NCI-H524 treated with DMSO at 0.1 percent for 48 hours (cell line): ENCODE data around the gene SLC25A12.
"Not testable (repeated sequence)": the region's sequence is repeated elsewhere in the genome, so short reads cannot be mapped to it uniquely, and the experiment has no call there.

Experiments
- DNase-seq: peaks from one replicate; lab custom pipeline; 2025; lab: John Stamatoyannopoulos, UW

Gene SLC25A12

DNA sequence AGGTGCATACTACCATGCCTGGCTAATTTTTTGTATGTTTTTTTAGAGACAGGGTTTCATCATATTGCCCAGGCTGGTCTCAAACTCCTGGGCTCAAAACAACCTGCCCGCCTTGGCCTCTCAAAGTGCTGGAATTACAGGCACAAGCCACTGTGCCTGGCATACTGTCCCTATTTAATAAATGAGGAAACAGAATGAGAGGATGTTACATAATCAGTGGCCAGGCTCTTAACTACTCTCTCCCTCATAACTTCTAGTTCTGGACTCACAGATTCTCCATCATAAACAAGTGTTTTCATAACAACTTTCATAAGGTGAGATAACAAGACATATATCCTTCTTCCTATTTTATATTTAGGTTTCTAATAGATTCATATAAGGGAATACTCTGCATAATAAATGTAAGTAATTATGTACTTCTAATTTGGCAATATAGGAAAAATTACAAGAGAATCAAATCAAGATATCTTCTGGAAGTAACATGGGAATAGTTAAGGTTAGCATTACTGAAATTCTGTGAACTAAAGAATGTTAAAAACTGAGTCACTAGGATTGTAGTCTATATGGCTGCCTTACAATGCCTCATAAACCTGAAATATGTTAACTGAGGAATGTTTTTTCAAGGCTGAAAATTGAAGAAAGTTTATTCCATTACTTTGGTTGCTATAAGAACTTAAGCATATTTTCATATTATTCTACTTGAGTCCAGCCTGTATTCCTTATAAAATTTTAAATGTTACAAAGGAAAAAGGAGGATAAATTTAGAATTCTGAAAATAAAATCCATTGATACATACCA is 71.3 kb downstream of the SLC25A12 start:
- DNase-seq, result no peak

DNA sequence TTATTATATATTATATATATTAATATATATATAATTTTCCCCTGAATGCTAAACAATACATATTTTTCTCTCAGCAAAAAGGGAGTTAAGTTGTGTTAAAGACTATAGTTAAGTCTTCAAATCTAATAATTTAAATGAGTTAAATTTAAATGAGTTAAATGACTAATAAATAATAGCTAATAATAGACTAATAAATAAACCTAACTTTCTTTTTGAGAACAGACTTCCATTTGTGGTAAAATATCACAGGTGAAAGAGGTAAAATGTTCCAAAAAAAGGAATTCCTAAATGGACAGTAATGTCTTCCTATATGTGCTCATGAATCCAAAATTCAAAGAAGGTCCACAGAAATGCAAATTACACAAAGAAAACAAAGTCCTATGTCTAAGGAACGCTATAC is 74.6 kb downstream of the SLC25A12 start:
- DNase-seq, result no peak

GRCh38 chr2:171814883-171815282 is 79.2 kb downstream of the SLC25A12 start:
- DNase-seq, result peak; percentile 94

DNA sequence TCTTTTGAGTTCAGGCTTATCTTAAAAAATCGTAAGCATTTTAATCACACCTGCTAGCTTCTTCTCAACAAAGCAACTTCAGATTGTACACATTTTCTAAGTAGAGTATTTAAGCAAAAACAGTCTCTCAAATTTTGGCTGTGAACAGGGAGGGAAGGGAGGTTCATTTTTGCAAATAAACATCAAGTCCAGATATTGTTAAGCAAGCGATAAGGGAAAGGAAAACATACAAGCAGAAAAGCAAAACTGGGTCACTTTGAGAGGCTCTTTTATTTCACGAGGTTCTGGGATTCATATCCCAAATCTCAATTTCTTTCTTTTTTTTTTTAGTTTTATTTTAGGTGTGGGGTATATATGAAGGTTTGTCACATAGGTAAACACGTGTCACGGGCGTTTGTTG is 79.9 kb downstream of the SLC25A12 start:
- DNase-seq, result no peak

DNA sequence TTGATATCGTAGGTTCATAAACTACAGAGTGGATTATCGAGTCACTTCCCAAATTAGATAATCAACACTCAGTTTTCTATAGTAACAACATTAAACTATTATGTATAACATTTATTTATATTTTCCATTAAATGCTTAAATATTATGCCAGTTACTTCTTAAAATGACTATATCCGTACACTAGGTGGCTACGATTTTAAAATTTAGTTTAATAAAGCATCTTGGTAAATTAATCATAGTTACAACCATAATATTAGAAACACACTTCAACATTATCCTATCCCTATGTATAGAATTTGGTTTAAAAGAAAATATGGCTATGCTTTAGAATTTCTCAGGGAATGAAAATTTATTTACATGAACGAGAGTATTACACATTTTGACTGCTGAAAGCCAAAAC is 80.3 kb downstream of the SLC25A12 start:
- no peak for DNase-seq

DNA sequence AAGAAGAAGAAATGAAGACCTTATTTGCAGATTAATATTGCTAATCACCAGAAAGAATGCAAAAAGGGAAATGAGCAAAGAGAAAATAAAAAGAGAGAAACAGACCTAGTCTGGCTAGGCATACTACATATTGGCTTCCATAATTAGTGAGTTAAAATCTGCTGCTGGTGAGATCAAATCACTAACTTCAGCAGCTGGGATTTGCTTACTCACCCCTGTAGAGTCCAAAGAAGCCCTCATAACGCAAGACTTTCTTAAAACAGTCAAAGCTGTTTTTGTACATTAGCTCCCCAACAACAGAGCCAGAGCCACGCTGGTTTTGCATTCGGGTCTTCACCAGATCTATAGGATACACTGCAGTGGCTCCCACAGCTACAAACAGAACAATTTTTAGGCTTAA is 80.9 kb downstream of the SLC25A12 start:
- DNase-seq, result no peak

- no peak for DNase-seq
These were observed 82.8 kb downstream of the SLC25A12 start for GRCh38 chr2:171811245-171811628.

GRCh38 chr2:171810422-171811244 is 83.4 kb downstream of the SLC25A12 start:
- DNase-seq, result no peak

DNA sequence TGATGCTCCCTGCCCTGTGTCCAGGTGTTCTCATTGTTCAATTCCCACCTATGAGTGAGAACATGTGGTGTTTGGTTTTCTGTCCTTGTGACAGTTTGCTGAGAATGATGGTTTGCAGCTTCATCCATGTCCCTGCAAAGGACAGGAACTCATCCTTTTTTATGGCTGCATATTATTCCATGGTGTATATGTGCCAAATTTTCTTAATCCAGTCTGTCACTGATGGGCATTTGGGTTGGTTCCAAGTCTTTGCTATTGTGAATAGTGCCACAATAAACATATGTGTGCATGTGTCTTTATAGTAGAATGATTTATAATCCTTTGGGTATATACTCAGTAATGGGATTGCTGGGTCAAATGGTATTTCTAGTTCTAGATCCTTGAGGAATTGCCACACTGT is 85.2 kb downstream of the SLC25A12 start:
- not testable (repeated sequence) for DNase-seq

DNA sequence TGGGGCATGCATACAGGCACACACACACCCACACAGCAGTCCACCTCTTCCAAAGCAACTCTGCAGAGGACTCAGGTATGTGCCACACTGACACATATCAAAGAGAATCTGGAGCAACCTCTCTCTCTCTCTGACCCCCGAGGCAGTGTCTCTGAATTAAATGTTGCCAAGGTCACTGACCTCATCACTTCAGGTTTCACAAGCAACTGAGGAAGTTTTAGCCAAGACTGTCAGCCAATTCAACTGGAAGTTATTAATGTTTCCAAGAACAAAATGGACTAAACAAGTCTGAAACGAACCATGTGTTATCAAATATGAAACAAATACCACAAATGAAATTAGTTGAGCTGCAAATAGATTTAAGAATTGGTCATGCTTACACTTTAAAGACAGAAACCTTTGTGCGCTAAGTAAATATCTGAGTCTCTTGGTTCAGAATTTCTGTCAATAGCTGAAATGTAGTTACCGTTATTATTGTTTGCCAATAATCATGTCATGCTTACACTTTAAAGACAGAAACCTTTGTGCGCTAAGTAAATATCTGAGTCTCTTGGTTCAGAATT is 86.1 kb downstream of the SLC25A12 start:
- no peak for DNase-seq

DNA sequence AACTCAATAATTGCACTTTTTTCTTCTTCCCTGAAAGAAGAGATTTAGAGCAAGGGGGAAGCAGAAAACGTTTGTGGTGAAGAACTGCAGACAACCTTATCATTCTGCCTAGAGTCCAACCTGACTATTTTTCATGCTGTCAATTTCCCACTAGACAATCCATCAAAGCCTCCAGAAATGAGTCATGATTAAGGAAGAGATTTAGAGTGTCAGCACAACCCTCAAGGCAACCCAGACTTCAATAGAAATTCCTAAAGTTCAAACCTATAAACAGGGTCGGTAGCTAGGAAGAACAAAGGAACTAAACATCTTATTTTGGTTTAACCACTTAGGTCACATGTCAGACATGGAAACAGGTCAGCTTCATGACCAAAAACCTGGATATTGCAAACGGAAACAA is 86.9 kb downstream of the SLC25A12 start:
- DNase-seq, result no peak

GRCh38 chr2:171804456-171804855 is 89.6 kb downstream of the SLC25A12 start:
- no peak for DNase-seq

DNA sequence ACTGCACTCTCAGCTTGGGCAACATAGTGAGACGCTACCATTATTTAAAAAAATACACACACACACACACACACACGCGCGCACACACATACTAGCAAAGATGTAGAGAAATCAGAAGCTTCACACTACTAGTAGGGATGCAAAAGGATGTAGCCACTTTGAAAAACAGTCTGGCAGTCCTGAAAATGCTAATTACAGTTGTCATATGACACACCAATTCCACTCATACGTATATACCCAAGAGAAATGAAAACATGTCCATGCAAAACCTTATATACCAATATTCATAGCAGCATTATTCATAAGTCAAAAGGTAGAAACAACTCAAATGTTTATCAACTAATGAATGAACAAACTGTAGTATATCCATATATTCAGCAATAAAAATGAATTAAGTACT is 90.3 kb downstream of the SLC25A12 start:
- no peak for DNase-seq

DNA sequence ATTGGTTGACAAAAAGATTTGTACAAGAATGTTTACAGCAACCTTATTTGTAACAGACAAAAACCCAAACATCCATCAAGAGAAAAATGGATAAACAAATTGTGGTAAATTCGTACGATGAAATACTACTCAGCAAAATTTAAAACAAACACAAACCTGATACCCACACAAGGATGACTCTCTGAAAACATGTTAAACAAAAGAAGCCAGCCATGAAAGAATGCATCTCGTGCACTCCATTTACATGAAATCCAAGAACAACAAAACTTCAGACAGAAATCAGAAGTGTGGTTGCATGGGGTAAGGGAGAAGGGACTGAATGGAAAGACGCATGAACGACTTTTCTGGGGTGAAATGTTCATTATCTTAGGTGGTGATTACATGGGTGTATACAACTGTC is 93.4 kb downstream of the SLC25A12 start:
- no peak for DNase-seq

GRCh38 chr2:171798156-171798820 is 95.8 kb downstream of the SLC25A12 start:
- no peak for DNase-seq

GRCh38 chr2:171794918-171795317 is 99.1 kb downstream of the SLC25A12 start:
- no peak for DNase-seq

- DNase-seq, result no peak
These were observed 100.1 kb downstream of the SLC25A12 start for GRCh38 chr2:171793691-171794678.

GRCh38 chr2:171792886-171793580 is 101.0 kb downstream of the SLC25A12 start:
- no peak for DNase-seq

DNA sequence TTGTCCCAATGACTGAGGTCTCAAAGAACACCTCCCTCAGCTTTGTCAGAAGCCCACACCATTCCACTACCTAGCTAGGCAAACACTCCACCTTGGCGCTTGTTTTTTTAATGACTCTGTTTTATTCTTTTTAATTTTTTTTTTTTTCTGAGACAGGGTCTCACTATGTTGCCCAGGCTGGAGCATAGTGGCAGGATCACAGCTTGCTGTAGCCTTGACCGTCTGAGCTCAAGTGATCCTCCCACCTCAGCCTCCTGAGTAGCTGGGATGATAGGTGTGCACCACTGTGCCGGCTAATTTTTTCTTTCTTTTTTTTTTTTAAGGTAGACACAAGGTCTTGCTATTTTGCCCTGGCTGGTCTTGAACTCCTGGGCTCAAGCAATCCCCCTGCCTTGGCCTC is 101.9 kb downstream of the SLC25A12 start:
- DNase-seq, result no peak

- no peak for DNase-seq
These were observed 102.7 kb downstream of the SLC25A12 start for GRCh38 chr2:171791361-171791760.

DNA sequence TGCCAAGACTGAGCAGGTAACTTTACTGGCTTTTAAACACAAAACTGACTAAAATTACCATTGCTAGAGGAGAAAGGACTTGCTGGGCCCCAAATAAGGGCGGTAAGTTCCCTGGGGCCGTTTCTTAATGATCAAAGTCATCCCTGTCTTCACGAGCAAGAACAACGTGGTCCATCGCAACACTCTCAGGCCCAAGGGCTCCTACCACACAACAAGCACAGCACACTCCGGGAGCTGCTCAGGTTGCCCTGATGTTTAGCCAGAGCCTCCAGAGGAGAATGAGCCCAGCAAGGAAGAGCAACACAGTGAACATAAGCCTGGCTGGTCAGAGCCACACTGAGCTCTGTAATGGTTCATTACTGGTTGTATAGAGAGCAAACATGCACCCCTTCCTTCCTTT is 104.1 kb downstream of the SLC25A12 start:
- DNase-seq, result no peak
